Naive B cell (primary cell): Measurements from ENCODE around the gene GTF2F1. TPM values are rescaled to one million over a fixed set of nuclear protein-coding genes. Genes with fewer than 3 reads are reported as not detected.

ENCODE experiments used
- ATAC-seq, 2 donors: fragments of 150-1000 bp; cut with Tn5 transposase; 2 replicates each; pipeline ENCODE4 v1.10.0; 2021; ENCODE audit warnings: low read depth in 2 of 2, mild to moderate bottlenecking in 2 of 2, moderate library complexity in 2 of 2
- DNase-seq: peaks from one replicate; pipeline ENCODE4 v3.0.0; 2022
- H3K27ac Mint-ChIP-seq, 6 donors: one replicate each; pipeline ENCODE4 v1.8.0; 2020 to 2022; ENCODE audit warnings: mild to moderate bottlenecking in 6 of 6, mixed read lengths in 6 of 6, moderate library complexity in 5 of 6, inconsistent platforms in 2 of 6
- H3K27me3 Mint-ChIP-seq, 3 donors: one replicate each; pipeline ENCODE4 v1.8.0; 2021 to 2022; ENCODE audit warnings: mixed read lengths in 3 of 3, mild to moderate bottlenecking in 1 of 3
- H3K36me3 Mint-ChIP-seq, 2 donors: one replicate each; pipeline ENCODE4 v1.8.0; 2020 to 2022; ENCODE audit warnings: mixed read lengths in 2 of 2, inconsistent platforms in 1 of 2, mild to moderate bottlenecking in 1 of 2
- H3K4me1 Mint-ChIP-seq, 3 donors: one replicate each; pipeline ENCODE4 v1.8.0; 2020 to 2022; ENCODE audit warnings: mixed read lengths in 3 of 3, inconsistent platforms in 1 of 3, mild to moderate bottlenecking in 1 of 3, moderate library complexity in 1 of 3
- H3K4me3 Mint-ChIP-seq, 8 donors: one replicate each; pipeline ENCODE4 v1.8.0; 2020 to 2022; ENCODE audit warnings: mild to moderate bottlenecking in 8 of 8, mixed read lengths in 8 of 8, moderate library complexity in 8 of 8, inconsistent platforms in 2 of 8
- H3K9me3 Mint-ChIP-seq, 7 donors: one replicate each; pipeline ENCODE4 v1.8.0; 2020 to 2022; ENCODE audit warnings: mixed read lengths in 7 of 7, mild to moderate bottlenecking in 5 of 7, inconsistent platforms in 2 of 7, moderate library complexity in 1 of 7
- polyA plus RNA-seq, 6 donors: library from polyadenylated mRNA; unstranded; fragments of 300-500 nt; fragmentation: Illumina TruSeq; gene quantifications; one replicate each; pipeline ENCODE4 v1.2.3, GENCODE V29; 2021; ENCODE audit warnings: low read depth in 6 of 6

GTF2F1 gene
- polyA plus RNA-seq, 6 donors from 2014 or later, result 2.5 to 22.7 (median 18.1) TPM

GRCh38 chr19:6392221-6393073 is 517 bp downstream of the GTF2F1 start:
- no peak for DNase-seq
- Mint-ChIP-seq H3K4me3 (peak overlapping the region; percentile 89 to 98 (median 96)), H3K4me1 (peaks cover 20 to 29% (median 29%) of the 10 kb centered on the region in 3 donors), H3K27me3 (no peaks in the 10 kb centered on the region), H3K9me3 (peaks cover 0 to 3% (median 0%) of the 10 kb centered on the region in 7 donors), H3K27ac (peak overlapping the region; percentile 91 to 99 (median 99)), H3K36me3 (peaks cover 0 to 7% of the 10 kb centered on the region in 2 donors)
- ATAC-seq, result peak; percentile 8 to 20

- Mint-ChIP-seq H3K4me3 (peak overlapping the region in 1 of 8 donors; percentile 65), H3K27ac (no peak overlapping the region), H3K27me3 (no peaks in the 10 kb centered on the region), H3K9me3 (peaks cover 0 to 2% (median 0%) of the 10 kb centered on the region in 7 donors), H3K4me1 (peaks cover 13 to 15% (median 14%) of the 10 kb centered on the region in 3 donors), H3K36me3 (peaks cover 0 to 7% of the 10 kb centered on the region in 2 donors)
- ATAC-seq (no peak), DNase-seq (no peak)
These were observed 5.6 kb downstream of the GTF2F1 start for GRCh38 chr19:6387372-6387771.

GRCh38 chr19:6384381-6384780 is 8.6 kb downstream of the GTF2F1 start:
- peaks cover 6 to 32% of the 10 kb centered on the region in 2 donors for H3K36me3 Mint-ChIP-seq
- DNase-seq (no peak), ATAC-seq (no peak)
- peaks cover 0 to 7% (median 3%) of the 10 kb centered on the region in 7 donors for H3K9me3 Mint-ChIP-seq
- H3K4me1 Mint-ChIP-seq, result peaks cover 0 to 4% (median 0%) of the 10 kb centered on the region in 3 donors
- no peak overlapping the region for H3K4me3 Mint-ChIP-seq
- no peaks in the 10 kb centered on the region for H3K27me3 Mint-ChIP-seq
- H3K27ac Mint-ChIP-seq, result no peak overlapping the region

- no peak for DNase-seq
- Mint-ChIP-seq H3K27ac (peak overlapping the region in 2 of 6 donors; percentile 14 to 95), H3K36me3 (peaks cover 6 to 29% of the 10 kb centered on the region in 2 donors), H3K9me3 (peaks cover 0 to 7% (median 3%) of the 10 kb centered on the region in 7 donors), H3K4me1 (peaks cover 0 to 1% (median 0%) of the 10 kb centered on the region in 3 donors), H3K4me3 (no peak overlapping the region), H3K27me3 (no peaks in the 10 kb centered on the region)
- ATAC-seq, result no peak
These were observed 9.8 kb downstream of the GTF2F1 start for GRCh38 chr19:6383188-6383587.

GRCh38 chr19:6381030-6381750 is 11.8 kb downstream of the GTF2F1 start:
- no peak for DNase-seq
- H3K27ac Mint-ChIP-seq, result peak overlapping the region in 1 of 6 donors; percentile 31
- H3K27me3 Mint-ChIP-seq, result no peaks in the 10 kb centered on the region
- ATAC-seq, result no peak
- peaks cover 0 to 7% (median 3%) of the 10 kb centered on the region in 7 donors for H3K9me3 Mint-ChIP-seq
- H3K36me3 Mint-ChIP-seq, result peaks cover 6 to 25% of the 10 kb centered on the region in 2 donors
- no peaks in the 10 kb centered on the region for H3K4me1 Mint-ChIP-seq
- peak overlapping the region in 1 of 8 donors; percentile 65 for H3K4me3 Mint-ChIP-seq

- DNase-seq (no peak), ATAC-seq (no peak)
- peaks cover 6 to 25% of the 10 kb centered on the region in 2 donors for H3K36me3 Mint-ChIP-seq
- H3K27ac Mint-ChIP-seq, result no peak overlapping the region
- H3K4me1 Mint-ChIP-seq, result no peaks in the 10 kb centered on the region
- H3K9me3 Mint-ChIP-seq, result peaks cover 0 to 7% (median 3%) of the 10 kb centered on the region in 7 donors
- H3K27me3 Mint-ChIP-seq, result no peaks in the 10 kb centered on the region
- H3K4me3 Mint-ChIP-seq, result no peak overlapping the region
These were observed 13.2 kb downstream of the GTF2F1 start for GRCh38 chr19:6379744-6380143.

- H3K27ac Mint-ChIP-seq, result peak overlapping the region in 1 of 6 donors; percentile 35
- H3K4me3 Mint-ChIP-seq, result peak overlapping the region in 1 of 8 donors; percentile 9
- no peaks in the 10 kb centered on the region for H3K27me3 Mint-ChIP-seq
- ATAC-seq (no peak), DNase-seq (no peak)
- H3K4me1 Mint-ChIP-seq, result peaks cover 4% of the 10 kb centered on the region in 3 donors
- H3K36me3 Mint-ChIP-seq, result peaks cover 6 to 25% of the 10 kb centered on the region in 2 donors
- peaks cover 0 to 7% (median 3%) of the 10 kb centered on the region in 7 donors for H3K9me3 Mint-ChIP-seq
These were observed 14.5 kb downstream of the GTF2F1 start for GRCh38 chr19:6378486-6378885.

GRCh38 chr19:6378041-6378440 is 14.9 kb downstream of the GTF2F1 start:
- Mint-ChIP-seq H3K27ac (no peak overlapping the region), H3K9me3 (peaks cover 0 to 7% (median 3%) of the 10 kb centered on the region in 7 donors), H3K4me1 (peaks cover 6 to 7% (median 7%) of the 10 kb centered on the region in 3 donors), H3K36me3 (peaks cover 6 to 25% of the 10 kb centered on the region in 2 donors), H3K4me3 (no peak overlapping the region), H3K27me3 (no peaks in the 10 kb centered on the region)
- DNase-seq (no peak), ATAC-seq (no peak)

GRCh38 chr19:6376512-6377190 is 16.3 kb downstream of the GTF2F1 start:
- no peak for ATAC-seq
- peaks cover 0 to 7% (median 3%) of the 10 kb centered on the region in 7 donors for H3K9me3 Mint-ChIP-seq
- H3K27ac Mint-ChIP-seq, result peak overlapping the region in 3 of 6 donors; percentile 28 to 70 (median 56)
- H3K36me3 Mint-ChIP-seq, result peaks cover 6 to 22% of the 10 kb centered on the region in 2 donors
- no peak for DNase-seq
- peaks cover 12 to 14% (median 12%) of the 10 kb centered on the region in 3 donors for H3K4me1 Mint-ChIP-seq
- H3K27me3 Mint-ChIP-seq, result no peaks in the 10 kb centered on the region
- peak overlapping the region in 2 of 8 donors; percentile 20 to 33 for H3K4me3 Mint-ChIP-seq

GRCh38 chr19:6375411-6376010 is 17.5 kb downstream of the GTF2F1 start, which contains the start of gene PSPN:
Gene PSPN, minus strand, starts transcription at chr19:6375933. Its CDS starts 84 bp downstream, at chr19:6375849.
- peak within 1 kb of the TSS in 6 of 8 donors; percentile 10 to 74 (median 32) for H3K4me3 Mint-ChIP-seq
- H3K27me3 Mint-ChIP-seq, result no peaks in the 10 kb centered on the region
- peak within 1 kb of the TSS in 3 of 6 donors; percentile 28 to 70 (median 56) for H3K27ac Mint-ChIP-seq
- H3K9me3 Mint-ChIP-seq, result peaks cover 0 to 7% (median 3%) of the 10 kb centered on the region in 7 donors
- DNase-seq (no peak), ATAC-seq (no peak)
- H3K4me1 Mint-ChIP-seq, result peaks cover 12 to 15% (median 14%) of the 10 kb centered on the region in 3 donors
- peaks cover 6 to 11% of the 10 kb centered on the region in 2 donors for H3K36me3 Mint-ChIP-seq

- H3K27ac Mint-ChIP-seq, result no peak overlapping the region
- peak overlapping the region in 4 of 8 donors; percentile 10 to 74 (median 36) for H3K4me3 Mint-ChIP-seq
- peaks cover 0 to 3% (median 2%) of the 10 kb centered on the region in 7 donors for H3K9me3 Mint-ChIP-seq
- no peaks in the 10 kb centered on the region for H3K27me3 Mint-ChIP-seq
- peaks cover 12 to 18% (median 16%) of the 10 kb centered on the region in 3 donors for H3K4me1 Mint-ChIP-seq
- no peak for ATAC-seq
- no peak for DNase-seq
- H3K36me3 Mint-ChIP-seq, result peaks cover 3 to 5% of the 10 kb centered on the region in 2 donors
These were observed 18.1 kb downstream of the GTF2F1 start for GRCh38 chr19:6374711-6375410.

- Mint-ChIP-seq H3K4me3 (peak overlapping the region in 5 of 8 donors; percentile 10 to 84 (median 40)), H3K9me3 (no peaks in the 10 kb centered on the region), H3K4me1 (peaks cover 12 to 24% (median 22%) of the 10 kb centered on the region in 3 donors), H3K36me3 (no peaks in the 10 kb centered on the region), H3K27ac (peak overlapping the region in 1 of 6 donors; percentile 77), H3K27me3 (no peaks in the 10 kb centered on the region)
- ATAC-seq (no peak), DNase-seq (no peak)
These were observed 18.7 kb downstream of the GTF2F1 start for GRCh38 chr19:6374161-6374709.
